Adipocyte (in vitro differentiated cells): Measurements from ENCODE around the gene UVSSA.
"Not testable (repeated sequence)": the region's sequence is repeated elsewhere in the genome, so short reads cannot be mapped to it uniquely, and the experiment has no call there.

Experiments
- DNase-seq: peaks from one replicate; pipeline ENCODE4 v3.0.0-alpha.2; 2015; ENCODE audit warnings: low read depth
- H3K27me3 ChIP-seq: replicated peaks from 2 replicates; pipeline ENCODE4 v1.7.0; 2013; ENCODE audit warnings: mild to moderate bottlenecking, low read length, moderate library complexity; ENCODE audit not compliant: control insufficient read depth, insufficient read depth
- H3K36me3 ChIP-seq: 2 replicates; pipeline ENCODE4 v1.7.0; 2013; ENCODE audit warnings: low read length, mild to moderate bottlenecking, moderate library complexity; ENCODE audit not compliant: control insufficient read depth, insufficient read depth, severe bottlenecking
- H3K4me1 ChIP-seq: 2 replicates; pipeline ENCODE4 v1.7.0; 2013; ENCODE audit warnings: mild to moderate bottlenecking, low read length, moderate library complexity; ENCODE audit not compliant: control insufficient read depth, insufficient read depth
- H3K4me3 ChIP-seq: 2 replicates; pipeline ENCODE4 v1.7.0; 2013; ENCODE audit warnings: mild to moderate bottlenecking, low read length, moderate library complexity
- H3K9ac ChIP-seq: 2 replicates; pipeline ENCODE4 v1.7.0; 2013; ENCODE audit warnings: mild to moderate bottlenecking, low read length, moderate library complexity
- H3K9me3 ChIP-seq: 2 replicates; pipeline ENCODE4 v1.7.0; 2013; ENCODE audit warnings: mild to moderate bottlenecking, low read length, moderate library complexity; ENCODE audit not compliant: control insufficient read depth

The UVSSA gene

DNA sequence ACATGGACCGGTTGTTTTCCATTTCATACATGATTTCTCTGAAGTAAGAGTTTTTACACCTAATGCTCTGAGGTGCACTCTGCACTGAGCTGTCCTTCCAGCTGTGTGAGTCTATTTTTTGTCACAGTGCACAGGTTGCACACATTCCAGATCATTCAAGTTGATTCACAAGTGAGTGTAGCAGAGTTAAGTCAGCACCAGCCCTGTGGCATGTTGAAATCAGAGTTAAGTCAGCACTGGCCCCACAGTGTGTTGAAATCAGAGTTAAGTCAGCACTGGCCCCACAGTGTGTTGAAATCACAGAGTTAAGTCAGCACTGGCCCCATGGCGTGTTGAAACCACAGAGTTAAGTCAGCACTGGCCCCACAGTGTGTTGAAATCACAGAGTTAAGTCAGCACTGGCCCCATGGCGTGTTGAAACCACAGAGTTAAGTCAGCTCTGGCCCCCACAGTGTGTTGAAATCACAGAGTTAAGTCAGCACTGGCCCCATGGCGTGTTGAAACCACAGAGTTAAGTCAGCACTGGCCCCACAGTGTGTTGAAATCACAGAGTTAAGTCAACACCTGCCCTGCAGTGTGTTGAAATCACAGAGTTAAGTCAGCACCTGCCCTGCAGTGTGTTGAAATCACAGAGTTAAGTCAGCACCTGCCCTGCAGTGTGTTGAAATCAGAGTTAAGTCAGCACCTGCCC lies 11.7 kb upstream of the UVSSA start:
- Histone ChIP-seq H3K9me3 (peaks cover 16% of the 10 kb centered on the region), H3K36me3 (peaks cover 71% of the 10 kb centered on the region)
- not testable (repeated sequence) for H3K4me3 ChIP-seq, DNase-seq, H3K27me3 ChIP-seq, H3K4me1 ChIP-seq, H3K9ac ChIP-seq

- Histone ChIP-seq H3K9me3 (peaks cover 16% of the 10 kb centered on the region), H3K9ac (no peak overlapping the region), H3K4me3 (no peak overlapping the region), H3K27me3 (no peaks in the 10 kb centered on the region), H3K4me1 (no peaks in the 10 kb centered on the region), H3K36me3 (peaks cover 71% of the 10 kb centered on the region)
- DNase-seq, result peak; percentile 51
Observed at GRCh38 chr4:1336088-1336491, 10.9 kb upstream of the UVSSA start.

DNA sequence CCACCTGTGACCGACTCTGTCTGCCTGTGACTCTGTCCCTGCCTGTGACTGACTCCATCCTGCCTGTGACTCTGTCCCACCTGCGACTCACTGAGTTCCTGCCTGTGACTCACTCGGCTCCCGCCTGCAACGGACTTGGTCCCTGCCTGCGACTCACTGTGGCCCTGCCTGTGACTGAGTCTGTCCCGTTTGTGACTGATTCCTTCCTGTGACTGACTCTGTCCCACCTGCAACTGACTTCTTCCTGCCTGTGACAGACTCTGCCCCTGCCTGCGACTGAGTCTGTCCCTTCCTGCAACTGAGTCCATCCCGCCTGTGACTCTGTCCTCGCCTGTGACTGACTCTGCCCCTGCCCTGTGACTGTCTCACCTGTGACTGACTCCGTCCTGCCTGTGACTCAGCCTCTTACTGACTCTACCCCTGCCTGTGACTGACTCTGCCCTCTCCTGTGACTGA lies 9.6 kb upstream of the UVSSA start:
- Histone ChIP-seq H3K36me3 (peaks cover 73% of the 10 kb centered on the region), H3K27me3 (no peaks in the 10 kb centered on the region), H3K4me3 (no peak overlapping the region), H3K9ac (no peak overlapping the region), H3K4me1 (no peaks in the 10 kb centered on the region), H3K9me3 (peaks cover 16% of the 10 kb centered on the region)
- no peak for DNase-seq

GRCh38 chr4:1337951-1338751 lies 8.9 kb upstream of the UVSSA start:
- Histone ChIP-seq H3K4me1 (no peaks in the 10 kb centered on the region), H3K9me3 (peaks cover 16% of the 10 kb centered on the region), H3K4me3 (no peak overlapping the region), H3K9ac (no peak overlapping the region), H3K27me3 (no peaks in the 10 kb centered on the region), H3K36me3 (peaks cover 67% of the 10 kb centered on the region)
- DNase-seq, result no peak

- Histone ChIP-seq H3K9me3 (peaks cover 16% of the 10 kb centered on the region), H3K36me3 (peaks cover 65% of the 10 kb centered on the region), H3K9ac (no peak overlapping the region), H3K27me3 (no peaks in the 10 kb centered on the region), H3K4me1 (no peaks in the 10 kb centered on the region), H3K4me3 (no peak overlapping the region)
- no peak for DNase-seq
Observed at GRCh38 chr4:1338752-1339414, 8.1 kb upstream of the UVSSA start.

GRCh38 chr4:1339489-1339888 lies 7.5 kb upstream of the UVSSA start:
- Histone ChIP-seq H3K36me3 (peaks cover 61% of the 10 kb centered on the region), H3K4me1 (no peaks in the 10 kb centered on the region), H3K9ac (no peak overlapping the region), H3K9me3 (peaks cover 16% of the 10 kb centered on the region), H3K27me3 (no peaks in the 10 kb centered on the region), H3K4me3 (no peak overlapping the region)
- DNase-seq, result no peak

DNA sequence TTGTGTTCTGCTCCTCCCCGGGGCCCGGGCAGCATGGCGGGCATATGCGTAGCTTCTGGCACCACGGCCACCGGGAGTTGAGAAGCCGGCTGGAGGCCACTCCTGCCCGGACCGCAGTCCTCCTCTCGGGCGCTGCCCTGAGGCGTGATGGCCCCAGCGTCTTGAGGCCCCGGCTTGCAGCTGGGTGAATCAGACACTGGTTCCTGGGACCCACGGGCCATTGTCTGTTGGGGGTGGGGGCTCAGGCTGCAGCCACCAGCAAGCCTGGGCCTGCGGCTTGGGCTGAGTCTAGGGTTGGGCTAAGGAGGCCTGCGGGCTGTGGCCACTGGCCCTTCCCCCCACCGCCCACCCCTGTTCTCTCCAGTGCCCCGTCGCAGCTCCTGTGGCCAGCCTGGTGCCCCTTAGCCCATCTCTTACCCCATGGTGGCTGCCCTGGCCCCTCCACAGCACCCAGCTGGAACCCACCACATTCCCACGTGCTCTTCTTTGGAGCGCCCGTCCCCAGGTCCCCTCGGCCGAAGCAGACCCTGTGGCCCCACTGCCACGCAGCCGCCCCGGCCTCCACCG lies 6.7 kb upstream of the UVSSA start:
- peaks cover 53% of the 10 kb centered on the region for H3K36me3 ChIP-seq
- no peaks in the 10 kb centered on the region for H3K27me3 ChIP-seq
- no peak for DNase-seq
- H3K9me3 ChIP-seq, result peaks cover 12% of the 10 kb centered on the region
- no peak overlapping the region for H3K9ac ChIP-seq
- peaks cover 3% of the 10 kb centered on the region for H3K4me1 ChIP-seq
- H3K4me3 ChIP-seq, result no peak overlapping the region

DNA sequence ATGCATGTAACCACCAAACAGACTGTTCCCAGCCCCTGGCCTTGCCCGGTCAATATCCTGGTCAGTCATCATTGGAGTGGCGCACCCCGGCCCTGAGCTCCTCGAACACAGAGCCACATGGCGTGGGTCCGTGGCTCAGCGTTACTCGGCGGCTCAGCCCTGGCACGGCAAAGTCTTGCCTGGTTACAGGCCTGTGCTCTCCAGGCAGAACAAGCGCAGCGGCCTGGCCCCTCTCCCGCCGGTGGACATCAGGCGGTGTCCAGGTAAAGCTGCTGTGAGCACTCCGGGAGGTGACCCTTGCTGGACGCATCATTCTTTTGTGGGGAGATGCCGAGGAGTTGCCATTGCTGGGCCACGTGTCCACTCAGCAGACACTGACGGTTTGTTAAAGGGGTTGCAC lies 6.1 kb upstream of the UVSSA start:
- Histone ChIP-seq H3K4me3 (no peak overlapping the region), H3K36me3 (peaks cover 52% of the 10 kb centered on the region), H3K9ac (no peak overlapping the region), H3K9me3 (peaks cover 11% of the 10 kb centered on the region), H3K4me1 (peaks cover 3% of the 10 kb centered on the region), H3K27me3 (no peaks in the 10 kb centered on the region)
- DNase-seq, result no peak

- DNase-seq, result no peak
- no peaks in the 10 kb centered on the region for H3K27me3 ChIP-seq
- H3K36me3 ChIP-seq, result peaks cover 44% of the 10 kb centered on the region
- H3K4me3 ChIP-seq, result no peak overlapping the region
- H3K4me1 ChIP-seq, result peaks cover 3% of the 10 kb centered on the region
- no peak overlapping the region for H3K9ac ChIP-seq
- H3K9me3 ChIP-seq, result no peaks in the 10 kb centered on the region
Observed at GRCh38 chr4:1342003-1342402, 5.0 kb upstream of the UVSSA start.

- H3K9me3 ChIP-seq, result no peaks in the 10 kb centered on the region
- no peak overlapping the region for H3K4me3 ChIP-seq
- H3K36me3 ChIP-seq, result peaks cover 21% of the 10 kb centered on the region
Observed at GRCh38 chr4:1344696-1345095, 2.3 kb upstream of the UVSSA start.

More at GRCh38 chr4:1344696-1345095, 2.3 kb upstream of the UVSSA start:
- Histone ChIP-seq H3K4me1 (peaks cover 15% of the 10 kb centered on the region), H3K27me3 (no peaks in the 10 kb centered on the region), H3K9ac (no peak overlapping the region)
- DNase-seq, result no peak
